Panc1 (cell line): ENCODE results near the gene YLPM1. TPM values are rescaled to one million over a fixed set of nuclear protein-coding genes. Genes with fewer than 3 reads are reported as not detected.

Experiments
- ATAC-seq: fragments of 200-7000 bp; cut with Tn5 transposase; 2 replicates; pipeline ENCODE4 v1.9.1; 2020; ENCODE audit warnings: mild to moderate bottlenecking, moderate library complexity
- BruUV-seq: library from RNA; stranded (reverse); fragments of 400-500 nt; replicated peaks from 2 replicates; lab custom pipeline; 2021; lab: Mats Ljungman, UMichigan
- CTCF ChIA-PET: fragments of 300-600 bp; sonication (Branson Sonifier 250); formaldehyde crosslinking; loops from one replicate; lab custom pipeline; 2022; ENCODE audit warnings: antibody characterized with exemption; lab: Charles Lee
- POLR2A ChIA-PET: fragments of 300-600 bp; sonication (Branson Sonifier 250); formaldehyde crosslinking; loops from one replicate; lab custom pipeline; 2022; ENCODE audit warnings: antibody characterized with exemption; lab: Charles Lee
- DNase-seq: peaks from one replicate; pipeline ENCODE4 v3.0.0-alpha.2; 2010; ENCODE audit warnings: low read depth, low spot score
- H3K27ac ChIP-seq: 2 replicates; pipeline ENCODE4 v1.5.1; 2011; ENCODE audit warnings: mild to moderate bottlenecking, low read length, inconsistent platforms
- H3K27me3 ChIP-seq: fragments of 200-500 bp; sonication (Bioruptor generic); 2 replicates; pipeline ENCODE4 v1.6.0; 2014; ENCODE audit warnings: low read length, inconsistent platforms; ENCODE audit not compliant: control insufficient read depth, insufficient read depth
- H3K36me3 ChIP-seq: fragments of 200-500 bp; sonication (Bioruptor generic); 2 replicates; pipeline ENCODE4 v1.5.1; 2014; ENCODE audit warnings: inconsistent platforms, mild to moderate bottlenecking, low read length, moderate library complexity; ENCODE audit not compliant: control insufficient read depth, insufficient read depth
- H3K4me1 ChIP-seq: 2 replicates; pipeline ENCODE4 v1.5.1; 2011; ENCODE audit warnings: inconsistent platforms, mild to moderate bottlenecking, low read length, moderate library complexity; ENCODE audit not compliant: control insufficient read depth, insufficient read depth
- H3K4me3 ChIP-seq, 2 experiments: 2 replicates each; pipeline ENCODE4 v1.5.1; 2011 to 2012; ENCODE audit warnings: low read depth in 2 of 2, low read length in 2 of 2, mild to moderate bottlenecking in 2 of 2, inconsistent platforms in 1 of 2, moderate library complexity in 1 of 2
- H3K9me3 ChIP-seq: fragments of 200-500 bp; sonication (Bioruptor generic); 2 replicates; pipeline ENCODE4 v1.5.1; 2014; ENCODE audit warnings: low read depth, mild to moderate bottlenecking, inconsistent platforms, low read length, moderate library complexity; ENCODE audit not compliant: control insufficient read depth, insufficient read depth
- CTCF ChIP-seq: fragments of 450-650 bp; IDR thresholded peaks from 2 replicates; pipeline ENCODE4 v1.5.1; 2017; ENCODE audit warnings: mild to moderate bottlenecking
- POLR2AphosphoS5 ChIP-seq: IDR thresholded peaks from 2 replicates; pipeline ENCODE4 v1.6.1; 2012; ENCODE audit warnings: mild to moderate bottlenecking, low read depth, low read length, moderate library complexity
- SIN3A ChIP-seq: IDR thresholded peaks from 2 replicates; pipeline ENCODE4 v1.6.1; 2012; ENCODE audit warnings: low read depth, mild to moderate bottlenecking, low read length, moderate library complexity, borderline replicate concordance; ENCODE audit not compliant: insufficient read depth
- TCF7L2 ChIP-seq: IDR thresholded peaks from 2 replicates; pipeline ENCODE4 v1.6.1; 2011; ENCODE audit warnings: mild to moderate bottlenecking, low read depth, low read length, inconsistent platforms
- in situ Hi-C: cut with HindIII; loops from 2 replicates; pipeline ENCODE4 v1.10.0; 2016; ENCODE audit warnings: low sequenced_read_pairs, low pct_unique_long_range_greater_than_20kb
- intact Hi-C: fragments of 100-400 bp; cut with micrococcal nuclease; formaldehyde crosslinking; loops from one replicate; pipeline ENCODE4 v1.10.0; 2022; ENCODE audit not compliant: unreplicated experiment
- total RNA-seq: library from RNA; stranded (reverse); gene quantifications from one replicate; pipeline ENCODE4 v1.2.1, GENCODE V29; 2021; ENCODE audit not compliant: unreplicated experiment
- TF ChIP-seq, protein P1 (sequence below), 2 experiments: IDR thresholded peaks; 2 replicates each; pipeline ENCODE4 v1.6.1; 2011 to 2012; ENCODE audit warnings: low read depth in 2 of 2, control low read depth in 1 of 2, low read length in 1 of 2, mild to moderate bottlenecking in 1 of 2, moderate library complexity in 1 of 2; ENCODE audit not compliant: insufficient read depth in 1 of 2

Gene YLPM1
- total RNA-seq, 1 experiment from 2014 or later: 38.9 TPM

DNA sequence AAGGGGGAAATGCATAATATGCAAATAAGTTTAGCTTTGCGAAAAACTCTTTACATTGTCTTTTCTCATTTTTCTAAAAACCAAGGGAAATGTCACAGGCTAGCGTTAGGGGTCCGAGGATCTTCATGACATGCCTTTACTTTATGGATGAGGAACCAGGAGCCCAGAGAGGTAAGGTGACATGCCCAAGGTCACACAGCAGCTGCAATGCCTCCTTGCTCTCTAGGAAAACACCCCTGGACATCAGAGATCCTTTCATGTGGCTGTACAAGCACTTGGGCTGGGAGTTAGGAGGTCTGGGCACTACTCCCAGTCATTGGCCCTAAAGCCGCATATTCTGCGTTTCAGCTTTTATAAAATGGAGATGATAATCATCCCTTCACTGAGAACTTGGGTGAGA is 112.1 kb downstream of the YLPM1 start:
- no peaks in the 10 kb centered on the region for H3K27me3 ChIP-seq
- CTCF ChIA-PET: no interaction called here
- intact Hi-C loops (no loop called here), in situ Hi-C loops (no loop called here)
- no peak overlapping the region for H3K27ac ChIP-seq
- no peaks in the 10 kb centered on the region for H3K9me3 ChIP-seq
- no peak overlapping the region for H3K4me3 ChIP-seq
- ATAC-seq (no peak), DNase-seq (no peak)
- no TSS peak for BruUV-seq
- POLR2A ChIA-PET: no interaction called here
- H3K4me1 ChIP-seq: no peaks in the 10 kb centered on the region
- TF ChIP-seq, protein P1, sequence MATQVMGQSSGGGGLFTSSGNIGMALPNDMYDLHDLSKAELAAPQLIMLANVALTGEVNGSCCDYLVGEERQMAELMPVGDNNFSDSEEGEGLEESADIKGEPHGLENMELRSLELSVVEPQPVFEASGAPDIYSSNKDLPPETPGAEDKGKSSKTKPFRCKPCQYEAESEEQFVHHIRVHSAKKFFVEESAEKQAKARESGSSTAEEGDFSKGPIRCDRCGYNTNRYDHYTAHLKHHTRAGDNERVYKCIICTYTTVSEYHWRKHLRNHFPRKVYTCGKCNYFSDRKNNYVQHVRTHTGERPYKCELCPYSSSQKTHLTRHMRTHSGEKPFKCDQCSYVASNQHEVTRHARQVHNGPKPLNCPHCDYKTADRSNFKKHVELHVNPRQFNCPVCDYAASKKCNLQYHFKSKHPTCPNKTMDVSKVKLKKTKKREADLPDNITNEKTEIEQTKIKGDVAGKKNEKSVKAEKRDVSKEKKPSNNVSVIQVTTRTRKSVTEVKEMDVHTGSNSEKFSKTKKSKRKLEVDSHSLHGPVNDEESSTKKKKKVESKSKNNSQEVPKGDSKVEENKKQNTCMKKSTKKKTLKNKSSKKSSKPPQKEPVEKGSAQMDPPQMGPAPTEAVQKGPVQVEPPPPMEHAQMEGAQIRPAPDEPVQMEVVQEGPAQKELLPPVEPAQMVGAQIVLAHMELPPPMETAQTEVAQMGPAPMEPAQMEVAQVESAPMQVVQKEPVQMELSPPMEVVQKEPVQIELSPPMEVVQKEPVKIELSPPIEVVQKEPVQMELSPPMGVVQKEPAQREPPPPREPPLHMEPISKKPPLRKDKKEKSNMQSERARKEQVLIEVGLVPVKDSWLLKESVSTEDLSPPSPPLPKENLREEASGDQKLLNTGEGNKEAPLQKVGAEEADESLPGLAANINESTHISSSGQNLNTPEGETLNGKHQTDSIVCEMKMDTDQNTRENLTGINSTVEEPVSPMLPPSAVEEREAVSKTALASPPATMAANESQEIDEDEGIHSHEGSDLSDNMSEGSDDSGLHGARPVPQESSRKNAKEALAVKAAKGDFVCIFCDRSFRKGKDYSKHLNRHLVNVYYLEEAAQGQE (IDR thresholded peaks at IDR 0.05; ENCODE audit: insufficient read depth in 1 of 2, low read depth in 2 of 2, low read length in 1 of 2): no peak
- TF ChIP-seq SIN3A (no peak), POLR2AphosphoS5 (no peak), CTCF (no peak), TCF7L2 (no peak)
- H3K36me3 ChIP-seq: no peaks in the 10 kb centered on the region

DNA sequence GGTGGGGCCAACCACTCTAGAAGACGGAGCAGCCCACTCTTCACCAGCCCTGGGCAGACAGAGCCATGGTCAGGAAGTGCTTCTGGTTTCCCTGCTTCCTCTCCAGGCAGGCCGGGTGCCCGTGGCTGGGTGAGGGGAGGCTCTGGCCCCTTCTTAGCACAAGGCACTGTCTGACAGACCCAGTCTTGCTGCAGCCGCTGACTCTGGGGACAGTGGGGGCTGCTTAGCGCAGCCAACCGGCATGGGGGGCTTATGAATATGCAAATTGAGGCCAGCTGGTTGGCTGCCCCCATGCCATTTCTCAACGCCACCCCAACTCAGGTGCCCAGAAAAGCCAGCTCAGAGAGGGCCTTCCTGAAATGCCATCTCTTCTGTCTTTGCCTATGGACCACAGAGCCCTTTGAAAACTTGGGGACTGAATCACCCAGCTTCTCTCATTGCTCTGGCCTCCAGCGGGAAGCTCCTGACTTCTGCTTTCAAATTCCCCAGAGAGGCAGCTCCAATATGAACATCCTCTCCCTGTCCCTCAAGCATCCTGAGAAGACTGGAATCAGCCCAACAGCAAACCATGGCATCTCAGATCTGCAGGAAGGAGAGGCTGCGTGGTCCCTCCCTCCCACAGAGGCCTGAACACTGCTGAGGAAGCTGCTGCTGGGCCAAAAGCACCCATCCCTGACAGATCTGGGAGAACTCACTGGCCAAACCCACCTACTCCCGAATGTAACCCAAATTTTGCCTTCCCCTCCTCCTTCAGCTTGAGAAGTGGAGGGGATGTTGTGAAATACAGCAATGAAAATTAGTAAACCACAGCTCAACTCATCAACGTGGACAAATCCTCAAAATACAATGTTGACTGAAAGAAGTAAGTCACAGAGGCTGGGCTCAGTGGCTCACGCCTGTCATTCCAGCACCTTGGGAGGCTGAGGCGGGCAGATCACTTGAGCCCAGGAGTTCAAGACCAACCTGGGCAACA is 113.1 kb downstream of the YLPM1 start, which contains the start of gene PROX2:
Gene PROX2 (minus strand): TSS at position 205 of the 973 bp plus-strand sequence. CDS start 12,311 bp downstream, outside the sequence.
- Histone ChIP-seq H3K4me3 (no peak within 1 kb of the TSS), H3K27me3 (no peaks in the 10 kb centered on the region), H3K4me1 (peaks cover 5% of the 10 kb centered on the region), H3K27ac (no peak within 1 kb of the TSS), H3K9me3 (no peaks in the 10 kb centered on the region), H3K36me3 (no peaks in the 10 kb centered on the region)
- ATAC-seq: no peak
- POLR2A ChIA-PET: no interaction called here
- intact Hi-C loops: no loop called here
- no peak for TF ChIP-seq TCF7L2
- TF ChIP-seq, protein P1 (IDR thresholded peaks at IDR 0.05; ENCODE audit: insufficient read depth in 1 of 2, low read depth in 2 of 2, low read length in 1 of 2): no peak
- no peak for TF ChIP-seq SIN3A
- no peak for TF ChIP-seq POLR2AphosphoS5
- no peak for TF ChIP-seq CTCF
- BruUV-seq: no TSS peak
- in situ Hi-C loops: no loop called here
- CTCF ChIA-PET: interaction anchor here (0.7 kb wide), 1 partner anchor 289 kb away, joined by 4 read pairs; no protein-coding TSS in a partner anchor
- no peak for DNase-seq
